ENCODE data around the gene YWHAB. TPM values are rescaled to one million over a fixed set of nuclear protein-coding genes. Genes with fewer than 3 reads are reported as not detected.

The YWHAB gene
- total and polyA plus RNA-seq, 2 donors (not counting 3 experiments of a cell fraction or from before 2014, with no cell fraction given), result 65.9 to 255 TPM

GRCh38 chr20:44856442-44856841, 29.1 kb upstream of the YWHAB start:
- Histone ChIP-seq H3K9me1 (replicated peaks; ENCODE audit: control insufficient read depth, extremely low read depth, insufficient read depth, low read length) (no peaks in the 10 kb centered on the region), H3K9me3 (replicated peaks; ENCODE audit: control insufficient read depth, insufficient read depth, low read length) (no peaks in the 10 kb centered on the region), H4K20me1 (replicated peaks; ENCODE audit: control insufficient read depth, extremely low read depth, insufficient read depth, low read length) (no peaks in the 10 kb centered on the region), H3K9ac (replicated peaks; ENCODE audit: extremely low read depth, insufficient read depth, low read length) (no peak overlapping the region), H3K27me3 (ENCODE audit: control insufficient read depth in 2 of 2, insufficient read depth in 2 of 2, low read length in 2 of 2) (no peaks in the 10 kb centered on the region), H3K4me3 (replicated peaks in 1 of 3; ENCODE audit: insufficient read depth in 1 of 3, low read depth in 1 of 3, low read length in 3 of 3) (no peak overlapping the region), H3K79me2 (ENCODE audit: control insufficient read depth, insufficient read depth, low read length) (no peaks in the 10 kb centered on the region), H2AFZ (ENCODE audit: low read depth, low read length) (no peak overlapping the region), H3K4me1 (ENCODE audit: control insufficient read depth, extremely low read depth, insufficient read depth, low read length) (no peaks in the 10 kb centered on the region), H3K4me2 (ENCODE audit: insufficient read depth, low read length) (no peak overlapping the region), H3K27ac (ENCODE audit: insufficient read depth, low read depth, low read length) (no peak overlapping the region), H3K36me3 (ENCODE audit: control insufficient read depth in 2 of 2, extremely low read depth in 1 of 2, insufficient read depth in 2 of 2, low read length in 2 of 2) (no peaks in the 10 kb centered on the region)
- dilution Hi-C loops (cut with MboI; ENCODE audit: extremely low pct_ligation_motif_present, low sequenced_read_pairs), result no loop called here
- BruUV-seq (replicated peaks), result no TSS peak
- no peak for TF ChIP-seq POLR2AphosphoS5 (IDR thresholded peaks at IDR 0.05; ENCODE audit: insufficient read depth, low read depth, low read length)
- TF ChIP-seq MAX (IDR thresholded peaks at IDR 0.05; ENCODE audit: insufficient read depth, insufficient read length), result no peak
- no peak for TF ChIP-seq POLR2A (IDR thresholded peaks at IDR 0.05; ENCODE audit: low read depth, low read length)
- no peak for TF ChIP-seq CTCF (IDR thresholded peaks at IDR 0.05; ENCODE audit: extremely low read depth in 1 of 2, insufficient read depth in 1 of 2, low read depth in 1 of 2, low read length in 2 of 2)
- TF ChIP-seq JUN (IDR thresholded peaks at IDR 0.05; ENCODE audit: borderline replicate concordance, insufficient read depth, insufficient read length, low read depth), result no peak
- TF ChIP-seq FOS (IDR thresholded peaks at IDR 0.05; ENCODE audit: borderline replicate concordance, insufficient read depth, low read length), result no peak
- ChIA-PET CTCF (no interaction called here), POLR2A (no interaction called here)
- FAIRE-seq (no peak), DNase-seq (ENCODE audit: low read depth, low spot score) (no peak)
- intact Hi-C loops (cut with micrococcal nuclease), result no loop called here
